OCI-LY1 (cell line): Measurements from ENCODE around the gene LBX2.

Source experiments
- EZH2 ChIP-seq: fragments of 200-600 bp; sonication (generic), shearing (Covaris generic); IDR thresholded peaks from 2 replicates; pipeline ENCODE4 v1.8.0; 2017; ENCODE audit warnings: borderline replicate concordance, mixed run types, mild to moderate bottlenecking, antibody characterized with exemption, low read length, moderate library complexity, mixed read lengths
- TF ChIP-seq, protein P1 (sequence below): fragments of 200-600 bp; sonication (generic), shearing (Covaris generic); IDR thresholded peaks from 2 replicates; pipeline ENCODE4 v1.5.1; 2017; ENCODE audit warnings: mild to moderate bottlenecking, antibody characterized with exemption, low read length, moderate library complexity, mixed read lengths

DNA sequence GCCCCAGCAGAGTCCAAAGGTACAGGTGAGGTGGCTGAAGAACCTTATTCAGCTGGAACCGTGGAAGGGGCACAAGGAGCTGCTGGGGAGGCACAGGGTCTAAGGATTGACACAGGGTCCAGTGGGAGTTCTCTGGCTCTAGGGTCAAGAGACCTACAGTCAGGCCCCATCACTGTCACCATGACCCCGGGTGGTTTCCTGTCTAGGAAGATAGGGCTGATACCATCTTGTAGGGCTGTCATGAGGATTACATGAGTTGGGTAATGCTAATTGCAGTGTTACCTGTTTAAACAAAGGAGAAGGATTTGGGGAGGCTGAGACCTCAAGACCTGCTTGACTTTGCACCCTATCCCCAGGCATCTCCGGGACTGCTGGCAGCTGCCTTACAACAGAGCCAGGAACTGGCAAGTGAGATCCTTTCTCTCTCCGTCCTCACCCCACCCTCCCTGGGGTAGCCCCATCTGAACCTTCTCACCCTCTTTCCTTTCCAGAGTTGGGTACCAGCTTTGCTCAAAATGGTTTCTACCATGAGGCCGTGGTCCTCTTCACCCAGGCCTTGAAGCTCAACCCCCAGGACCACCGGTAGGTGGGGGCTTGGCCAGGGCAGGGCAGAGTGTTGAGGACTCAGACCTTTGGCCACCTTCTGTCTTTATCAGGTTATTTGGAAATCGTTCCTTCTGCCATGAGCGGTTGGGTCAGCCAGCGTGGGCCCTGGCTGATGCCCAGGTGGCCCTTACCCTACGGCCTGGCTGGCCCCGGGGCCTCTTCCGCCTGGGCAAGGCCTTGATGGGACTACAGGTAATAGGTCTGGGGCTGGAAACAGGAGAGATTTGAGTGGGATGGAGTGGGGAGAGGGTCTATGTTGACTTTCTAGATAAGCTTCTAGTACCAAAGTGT is 7.5 kb downstream of the LBX2 start:
- TF ChIP-seq, protein P1, sequence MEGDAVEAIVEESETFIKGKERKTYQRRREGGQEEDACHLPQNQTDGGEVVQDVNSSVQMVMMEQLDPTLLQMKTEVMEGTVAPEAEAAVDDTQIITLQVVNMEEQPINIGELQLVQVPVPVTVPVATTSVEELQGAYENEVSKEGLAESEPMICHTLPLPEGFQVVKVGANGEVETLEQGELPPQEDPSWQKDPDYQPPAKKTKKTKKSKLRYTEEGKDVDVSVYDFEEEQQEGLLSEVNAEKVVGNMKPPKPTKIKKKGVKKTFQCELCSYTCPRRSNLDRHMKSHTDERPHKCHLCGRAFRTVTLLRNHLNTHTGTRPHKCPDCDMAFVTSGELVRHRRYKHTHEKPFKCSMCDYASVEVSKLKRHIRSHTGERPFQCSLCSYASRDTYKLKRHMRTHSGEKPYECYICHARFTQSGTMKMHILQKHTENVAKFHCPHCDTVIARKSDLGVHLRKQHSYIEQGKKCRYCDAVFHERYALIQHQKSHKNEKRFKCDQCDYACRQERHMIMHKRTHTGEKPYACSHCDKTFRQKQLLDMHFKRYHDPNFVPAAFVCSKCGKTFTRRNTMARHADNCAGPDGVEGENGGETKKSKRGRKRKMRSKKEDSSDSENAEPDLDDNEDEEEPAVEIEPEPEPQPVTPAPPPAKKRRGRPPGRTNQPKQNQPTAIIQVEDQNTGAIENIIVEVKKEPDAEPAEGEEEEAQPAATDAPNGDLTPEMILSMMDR = no peak
- TF ChIP-seq EZH2 = no peak
